Heart left ventricle (tissue), 16 donors: Measurements from ENCODE around the gene FLNB. TPM values are rescaled to one million over a fixed set of nuclear protein-coding genes. Genes with fewer than 3 reads are reported as not detected.

ENCODE experiments used
- ATAC-seq, 4 donors: fragments of 200-7000 bp; cut with Tn5 transposase; one replicate each; pipeline ENCODE4 v1.9.1; 2020 to 2022; ENCODE audit warnings: moderate library complexity in 4 of 4, mild to moderate bottlenecking in 3 of 4, moderate number of reproducible peaks in 1 of 4
- DNase-seq, 5 donors: peaks; one replicate each; pipeline ENCODE4 v3.0.0-alpha.2; 2020
- H3K27ac ChIP-seq, 12 donors: fragments of 200-600 bp; sonication (generic) in 4 of 12; one replicate each; pipeline versions ENCODE4 v1.5.0 to v1.8.0; 2016 to 2022; ENCODE audit warnings: mild to moderate bottlenecking in 2 of 12
- H3K27me3 ChIP-seq, 9 donors: fragments of 200-600 bp; sonication (generic) in 2 of 9; one replicate each; pipeline versions ENCODE4 v1.5.1 to v1.8.0; 2016 to 2022; ENCODE audit warnings: mild to moderate bottlenecking in 3 of 9
- H3K36me3 ChIP-seq, 9 donors: fragments of 200-600 bp; sonication (generic) in 2 of 9; one replicate each; pipeline versions ENCODE4 v1.5.0 to v1.8.0; 2018 to 2022; ENCODE audit warnings: mild to moderate bottlenecking in 2 of 9
- H3K4me1 ChIP-seq, 12 donors: fragments of 200-600 bp; sonication (generic) in 4 of 12; one replicate each; pipeline versions ENCODE4 v1.5.0 to v1.8.0; 2016 to 2022; ENCODE audit warnings: mild to moderate bottlenecking in 3 of 12
- H3K4me3 ChIP-seq, 12 donors: fragments of 200-600 bp; sonication (generic) in 4 of 12; one replicate each; pipeline versions ENCODE4 v1.5.0 to v1.8.0; 2017 to 2022; ENCODE audit warnings: mild to moderate bottlenecking in 9 of 12, moderate library complexity in 4 of 12
- H3K9me3 ChIP-seq, 12 donors: fragments of 200-600 bp; sonication (generic) in 4 of 12; one replicate each; pipeline versions ENCODE4 v1.5.0 to v1.8.0; 2016 to 2022; ENCODE audit warnings: mild to moderate bottlenecking in 1 of 12
- POLR2A ChIP-seq, 2 donors: fragments of 450-650 bp; IDR thresholded peaks; one replicate each; pipeline ENCODE4 v1.6.1; 2017; ENCODE audit warnings: antibody characterized with exemption in 2 of 2, mild to moderate bottlenecking in 2 of 2, moderate library complexity in 2 of 2
- WGBS, 4 donors: extraction: QIAGEN DNeasy Blood & Tissue Kit in 2 of 4; methylation state at CpG; one replicate each; pipeline versions ENCODE4 v1.1.5 to v1.1.7; 2013 to 2018; 5-methylcytosine and 5-hydroxymethylcytosine counted together
- intact Hi-C, 10 donors: fragments of 100-400 bp; cut with DNase I; formaldehyde crosslinking; loops; one replicate each; pipeline versions ENCODE4 v1.11.1 to v1.14.2; 2022
- polyA plus RNA-seq, 2 donors: library from polyadenylated mRNA; stranded (reverse); fragments of 200-250 nt; gene quantifications; one replicate each; pipeline ENCODE4 v1.2.3, GENCODE V29; 2013
- total RNA-seq, 9 donors: library from RNA; depleted of rRNA in 2 of 9; stranded (reverse); fragments of >200 nt in 2 of 9; fragmentation: NEBNext Ultra II Directional in 3 of 9; extraction: Animal tissue kit (Norgen Biotek cat#: 25700) in 3 of 9; gene quantifications; one replicate each; pipeline versions ENCODE4 v1.1.0 to v1.2.4, GENCODE V29; 2016 to 2023
- TF ChIP-seq, protein P1 (sequence below), 12 donors: fragments of 200-600 bp; sonication (generic) in 4 of 12; IDR thresholded peaks; one replicate each; pipeline versions ENCODE4 v1.5.0 to v1.8.0; 2018 to 2022; ENCODE audit warnings: antibody characterized with exemption in 12 of 12, mild to moderate bottlenecking in 5 of 12
- donor health status: ischemic (EF 13 %, LVEDD 7.1; RV severe dilation, severe dysfunction).
- donor health status: healthy with polysubstance abuse.
- donor health status: DM: no; HTN: yes; CAD: no.
- donor health status: DM: no; HTN: no; CAD: no.
- donor health status: ischemic (EF 25% LVEDD 6.9; RV normal size, moderate dysfunction).
- donor health status: ischemic (EF 25% LVEDD 5.7; RV mildly dilated, moderate dysfunction).
- donor health status: healthy.
- donor health status: DM: yes; HTN: yes; CAD: no.
- donor health status: ischemic (EF 35%, LVEDD 5.7; RV mildly dilated, moderate dysfunction).
- donor health status: nonischemic (EF 11% LVEDD 7.7; RV severe dilation, severe dysfunction).
- donor health status: DM: yes; HTN: yes; CAD: no.
- donor health status: PGD.
- donor health status: ischemic (EF 29% LVEDD 5.4; RV normal size, mild dysfunction).
- donor health status: nonischemic (EF 23%, LVEDD 6.1; RV moderate dilation, normal function).

FLNB gene
- total and polyA plus RNA-seq, 11 donors = 30.5 to 75.6 (median 40.6) TPM

DNA sequence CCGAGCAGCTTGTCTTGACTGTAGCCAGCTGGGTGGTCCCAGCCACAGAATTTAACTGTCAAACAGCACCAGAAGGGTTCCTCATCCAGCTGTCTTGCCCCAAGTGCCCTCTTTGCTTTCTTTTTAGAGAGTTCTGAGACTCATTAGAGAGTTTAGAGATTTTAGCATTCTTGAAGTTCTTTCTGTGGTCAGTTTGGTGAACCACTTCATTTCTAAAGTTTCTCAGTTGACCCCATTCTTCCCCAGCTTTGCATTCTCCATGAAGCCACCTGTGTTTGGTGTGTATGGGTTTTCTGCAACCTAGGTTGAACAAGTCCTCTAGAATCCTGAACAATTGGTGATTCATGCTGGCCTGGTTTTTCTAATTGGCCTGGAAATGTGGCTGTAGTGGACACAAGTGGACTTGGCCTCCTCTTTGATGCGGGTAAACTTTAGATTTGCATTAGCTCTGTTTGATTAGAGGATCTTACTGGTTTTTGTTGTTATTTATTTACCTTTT is 33.7 kb downstream of the FLNB start:
- TF ChIP-seq, protein P1, sequence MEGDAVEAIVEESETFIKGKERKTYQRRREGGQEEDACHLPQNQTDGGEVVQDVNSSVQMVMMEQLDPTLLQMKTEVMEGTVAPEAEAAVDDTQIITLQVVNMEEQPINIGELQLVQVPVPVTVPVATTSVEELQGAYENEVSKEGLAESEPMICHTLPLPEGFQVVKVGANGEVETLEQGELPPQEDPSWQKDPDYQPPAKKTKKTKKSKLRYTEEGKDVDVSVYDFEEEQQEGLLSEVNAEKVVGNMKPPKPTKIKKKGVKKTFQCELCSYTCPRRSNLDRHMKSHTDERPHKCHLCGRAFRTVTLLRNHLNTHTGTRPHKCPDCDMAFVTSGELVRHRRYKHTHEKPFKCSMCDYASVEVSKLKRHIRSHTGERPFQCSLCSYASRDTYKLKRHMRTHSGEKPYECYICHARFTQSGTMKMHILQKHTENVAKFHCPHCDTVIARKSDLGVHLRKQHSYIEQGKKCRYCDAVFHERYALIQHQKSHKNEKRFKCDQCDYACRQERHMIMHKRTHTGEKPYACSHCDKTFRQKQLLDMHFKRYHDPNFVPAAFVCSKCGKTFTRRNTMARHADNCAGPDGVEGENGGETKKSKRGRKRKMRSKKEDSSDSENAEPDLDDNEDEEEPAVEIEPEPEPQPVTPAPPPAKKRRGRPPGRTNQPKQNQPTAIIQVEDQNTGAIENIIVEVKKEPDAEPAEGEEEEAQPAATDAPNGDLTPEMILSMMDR (IDR thresholded peaks at IDR 0.05) = no peak
- no peak for TF ChIP-seq POLR2A (IDR thresholded peaks at IDR 0.05)
- 82 to 85% (median 84%) methylated on average over 2 of the region's 2 CpGs for WGBS, 4 donors
- H3K4me3 ChIP-seq = no peak overlapping the region
- H3K27ac ChIP-seq = peak overlapping the region in 4 of 12 donors; percentile 14 to 66 (median 30)
- ATAC-seq = no peak
- H3K27me3 ChIP-seq = no peaks in the 10 kb centered on the region
- no peaks in the 10 kb centered on the region for H3K9me3 ChIP-seq
- no peaks in the 10 kb centered on the region for H3K36me3 ChIP-seq
- H3K4me1 ChIP-seq = peaks cover 0 to 74% (median 33%) of the 10 kb centered on the region in 12 donors
- intact Hi-C loops = no loop called here
- DNase-seq = no peak

- Histone ChIP-seq H3K4me1 (peaks cover 0 to 81% (median 40%) of the 10 kb centered on the region in 12 donors), H3K27me3 (no peaks in the 10 kb centered on the region), H3K36me3 (no peaks in the 10 kb centered on the region), H3K9me3 (no peaks in the 10 kb centered on the region), H3K27ac (peak overlapping the region in 2 of 12 donors; percentile 59 to 66), H3K4me3 (no peak overlapping the region)
- TF ChIP-seq POLR2A (IDR thresholded peaks at IDR 0.05) = no peak
- TF ChIP-seq, protein P1 (IDR thresholded peaks at IDR 0.05) = no peak
- ATAC-seq (no peak), DNase-seq (no peak)
- WGBS, 4 donors = 83 to 94% (median 84%) methylated on average over 6 of the region's 6 CpGs
- intact Hi-C loops = no loop called here
These were observed 34.9 kb downstream of the FLNB start for GRCh38 chr3:58042947-58043707.

DNA sequence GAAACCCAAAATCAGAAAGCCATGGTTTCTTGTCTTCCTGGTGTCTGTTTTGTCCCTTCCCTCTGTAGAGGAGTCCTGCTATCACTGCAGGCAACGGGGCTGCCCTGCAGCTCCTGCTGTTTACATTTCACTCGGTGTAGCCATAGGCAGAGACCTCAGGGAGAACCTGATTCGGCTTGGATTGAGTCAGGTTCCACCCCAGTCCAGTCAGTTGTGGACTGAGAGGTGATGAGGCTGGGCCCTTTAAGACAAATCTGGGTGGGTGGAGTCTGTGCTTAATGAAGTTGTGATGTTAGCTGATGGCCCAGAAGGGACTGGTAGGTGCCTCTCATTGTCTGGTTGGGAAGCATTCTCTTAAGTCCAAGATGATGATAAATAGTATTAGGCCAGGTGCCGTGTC is 35.7 kb downstream of the FLNB start:
- 80 to 89% (median 85%) methylated on average over 4 of the region's 4 CpGs for WGBS, 4 donors
- Histone ChIP-seq H3K4me1 (peaks cover 0 to 84% (median 48%) of the 10 kb centered on the region in 12 donors), H3K9me3 (no peaks in the 10 kb centered on the region), H3K27me3 (no peaks in the 10 kb centered on the region), H3K36me3 (no peaks in the 10 kb centered on the region), H3K27ac (peak overlapping the region in 6 of 12 donors; percentile 19 to 66 (median 52)), H3K4me3 (no peak overlapping the region)
- ATAC-seq = no peak
- no peak for TF ChIP-seq POLR2A (IDR thresholded peaks at IDR 0.05)
- TF ChIP-seq, protein P1 (IDR thresholded peaks at IDR 0.05) = no peak
- no peak for DNase-seq
- intact Hi-C loops = no loop called here

GRCh38 chr3:58044691-58045483 is 36.7 kb downstream of the FLNB start:
- Histone ChIP-seq H3K4me1 (peaks cover 0 to 84% (median 55%) of the 10 kb centered on the region in 12 donors), H3K27ac (peak overlapping the region in 9 of 12 donors; percentile 16 to 66 (median 44)), H3K9me3 (no peaks in the 10 kb centered on the region), H3K27me3 (no peaks in the 10 kb centered on the region), H3K4me3 (no peak overlapping the region), H3K36me3 (no peaks in the 10 kb centered on the region)
- ATAC-seq = peak in 3 of 4 donors; percentile 48 to 65 (median 59)
- peak in 1 of 5 donors; percentile 33 for DNase-seq
- TF ChIP-seq, protein P1 (IDR thresholded peaks at IDR 0.05) = no peak
- TF ChIP-seq POLR2A (IDR thresholded peaks at IDR 0.05) = no peak
- intact Hi-C loops = loop anchor here in 1 of 10 donors (5.0 kb wide), 1 partner anchor 33 kb away; no protein-coding TSS in a partner anchor
- WGBS, 4 donors = 61 to 76% (median 63%) methylated on average over 7 of the region's 7 CpGs
